Stimulated activated CD4-positive, alpha-beta T cell treated with anti-CD3 and anti-CD28 coated beads, Interleukin-4, amount 100 ng/mL, for 4 hours (primary cell): ENCODE data around the gene PCSK2.
A peak's percentile ranks its signal among the peaks of the same experiment; 100 is the strongest.

Experiments
- DNase-seq, 2 experiments: peaks; one replicate each; pipeline ENCODE4 v3.0.0-alpha.2; 2020

PCSK2 gene

DNA sequence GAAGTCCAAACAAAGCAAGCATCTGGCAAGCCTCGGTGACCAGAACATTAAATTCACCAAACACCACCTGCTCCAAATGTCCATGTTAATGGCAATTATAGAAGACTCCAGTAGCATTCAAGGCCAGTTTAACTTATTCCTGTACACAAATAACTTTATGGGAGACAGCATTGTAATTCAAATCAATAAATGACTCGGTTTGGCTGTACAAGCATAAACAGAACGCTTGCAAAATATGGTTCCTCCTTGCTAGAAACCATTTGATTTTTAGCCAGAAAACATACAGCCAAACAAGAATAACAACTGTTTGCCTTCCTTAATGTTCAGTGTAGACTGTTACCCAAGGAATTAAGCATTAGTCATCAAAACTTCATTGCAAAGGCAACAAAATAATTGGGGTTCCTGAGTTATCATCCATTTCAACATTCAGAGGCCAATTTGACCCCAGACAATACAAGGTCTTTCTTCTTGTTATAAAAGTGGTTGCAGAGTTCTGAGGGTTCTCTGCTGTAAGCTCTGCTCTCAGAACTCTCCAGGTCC lies 179.3 kb downstream of the PCSK2 start:
- DNase-seq: no peak

GRCh38 chr20:17407550-17407949 lies 180.7 kb downstream of the PCSK2 start:
- DNase-seq: no peak

GRCh38 chr20:17417225-17417624 lies 190.4 kb downstream of the PCSK2 start:
- DNase-seq: no peak

- DNase-seq: no peak
Measured at GRCh38 chr20:17418737-17419136, 191.9 kb downstream of the PCSK2 start.

GRCh38 chr20:17419479-17420041 lies 192.7 kb downstream of the PCSK2 start:
- DNase-seq: no peak

- no peak for DNase-seq
Measured at GRCh38 chr20:17421493-17421892, 194.7 kb downstream of the PCSK2 start.

DNA sequence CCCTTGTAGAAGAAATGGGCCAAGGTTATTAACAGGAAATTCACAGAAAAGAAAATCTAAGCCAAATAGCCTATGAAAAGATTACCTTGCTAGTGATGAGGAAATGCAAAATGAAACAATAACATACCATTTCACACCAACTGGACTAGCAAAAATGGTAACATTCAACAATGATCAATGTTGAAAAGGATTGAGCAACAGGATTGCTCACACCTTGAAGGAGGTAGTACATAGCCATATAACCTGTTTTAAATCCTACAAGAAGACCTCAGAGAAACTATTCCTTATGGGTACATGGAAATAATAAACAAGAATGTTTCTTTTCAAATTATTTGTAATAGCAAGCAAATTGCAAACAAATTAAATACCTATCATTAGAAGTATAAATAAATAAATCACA lies 196.9 kb downstream of the PCSK2 start:
- no peak for DNase-seq

GRCh38 chr20:17427638-17428037 lies 200.8 kb downstream of the PCSK2 start:
- DNase-seq: no peak

GRCh38 chr20:17430125-17430950 lies 203.5 kb downstream of the PCSK2 start:
- DNase-seq: no peak

- DNase-seq: peak; percentile 7 to 46
Measured at GRCh38 chr20:17431621-17432364, 205.0 kb downstream of the PCSK2 start.

GRCh38 chr20:17436664-17437063 lies 209.8 kb downstream of the PCSK2 start:
- DNase-seq: no peak

- no peak for DNase-seq
Measured at GRCh38 chr20:17437251-17437650, 210.4 kb downstream of the PCSK2 start.

DNA sequence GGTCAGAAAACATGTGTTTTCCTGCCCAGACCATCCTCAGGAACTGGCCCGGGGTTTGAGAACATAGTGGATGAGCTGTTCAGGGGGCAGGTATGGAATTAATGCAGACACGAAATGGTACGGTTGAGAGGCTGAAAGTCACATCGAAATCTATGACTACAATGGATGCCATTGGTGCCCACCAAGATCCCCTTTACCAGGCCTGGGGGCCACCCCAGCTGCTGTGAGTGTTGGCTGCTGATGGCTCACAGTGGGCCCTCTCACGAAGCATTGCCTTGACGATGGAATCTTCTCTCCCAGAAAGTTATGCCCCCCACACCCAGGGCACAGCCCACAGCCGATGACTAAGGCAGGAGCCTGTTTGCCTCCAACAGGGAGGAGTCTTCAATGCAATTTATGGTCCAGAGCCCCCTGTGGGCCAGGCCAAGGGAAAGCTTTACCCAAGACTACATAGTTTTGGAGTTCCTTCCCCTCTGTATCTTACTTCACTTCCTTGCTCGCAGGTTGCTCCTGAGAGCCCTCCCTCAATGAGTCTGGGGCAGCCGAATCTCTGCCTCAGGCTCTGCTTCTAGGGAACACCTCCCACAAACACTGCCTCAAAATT lies 211.7 kb downstream of the PCSK2 start:
- no peak for DNase-seq

DNA sequence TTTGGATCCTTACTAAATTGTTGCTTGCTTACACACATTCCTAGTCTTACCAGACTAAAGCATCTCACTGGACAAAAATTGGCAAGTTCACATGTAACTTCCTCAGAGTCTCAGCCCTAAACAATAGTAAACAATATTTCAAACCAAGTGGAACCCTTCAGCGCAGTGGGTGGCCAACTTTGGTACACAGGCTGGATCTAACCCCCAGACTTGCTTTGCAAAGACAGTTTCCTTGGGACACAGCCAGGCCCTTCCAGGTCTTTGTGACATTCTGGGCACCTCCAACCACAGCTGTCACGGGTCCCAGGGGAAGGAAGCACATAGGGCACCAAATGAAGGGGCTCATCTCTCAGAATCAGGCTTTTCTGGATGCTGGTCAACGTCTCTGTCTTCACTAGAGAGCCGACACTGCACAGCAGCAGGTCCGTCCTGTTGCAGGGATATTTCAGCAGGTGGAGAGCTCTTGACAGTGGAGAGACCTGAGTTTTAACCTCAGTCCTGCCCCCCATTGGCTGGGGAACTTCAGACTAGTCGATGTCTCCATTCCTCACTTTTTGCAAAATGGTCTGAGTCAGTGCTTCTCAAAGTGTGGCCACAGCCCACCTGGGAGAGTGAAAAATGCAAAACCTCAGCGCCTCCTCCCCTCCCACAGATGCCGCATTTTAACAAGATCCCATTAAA lies 212.9 kb downstream of the PCSK2 start:
- no peak for DNase-seq

DNA sequence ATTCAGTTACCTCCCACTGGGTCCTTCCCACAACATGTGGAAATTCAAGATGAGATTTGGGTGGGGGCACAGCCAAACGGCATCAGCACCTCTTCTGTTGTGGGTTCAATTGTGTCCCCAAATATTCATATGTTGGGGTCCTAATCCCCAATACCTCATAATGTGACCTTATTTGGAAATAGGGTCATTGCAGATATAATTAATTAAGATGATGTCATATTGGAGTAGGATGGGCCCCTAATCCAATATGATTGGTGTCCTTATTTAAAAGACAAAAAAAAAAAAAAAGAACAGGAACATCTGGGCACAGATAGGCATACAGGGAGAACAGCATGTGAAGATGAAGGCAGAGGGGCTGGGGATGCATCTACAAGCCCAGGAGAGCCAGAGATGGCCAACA lies 214.9 kb downstream of the PCSK2 start:
- DNase-seq: no peak

DNA sequence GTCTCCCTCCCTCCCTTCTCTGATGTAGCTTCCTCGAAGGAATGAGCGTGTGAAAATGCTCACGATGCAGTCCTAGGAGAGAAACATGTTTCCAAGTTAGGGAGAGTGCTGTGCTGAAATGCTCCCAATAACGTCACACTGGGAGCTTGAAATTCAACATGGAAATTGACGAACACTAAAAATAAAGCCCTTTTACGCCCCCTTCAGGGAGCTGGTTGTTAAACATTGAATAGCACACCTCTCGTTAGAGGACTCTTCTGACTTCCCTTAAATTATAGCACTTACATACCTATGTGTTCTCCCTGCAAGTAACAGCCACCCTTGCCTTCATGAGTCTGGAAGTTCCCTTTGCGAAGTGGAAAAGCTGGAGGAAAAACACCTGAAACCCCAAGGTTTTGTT lies 215.7 kb downstream of the PCSK2 start:
- DNase-seq: no peak

DNA sequence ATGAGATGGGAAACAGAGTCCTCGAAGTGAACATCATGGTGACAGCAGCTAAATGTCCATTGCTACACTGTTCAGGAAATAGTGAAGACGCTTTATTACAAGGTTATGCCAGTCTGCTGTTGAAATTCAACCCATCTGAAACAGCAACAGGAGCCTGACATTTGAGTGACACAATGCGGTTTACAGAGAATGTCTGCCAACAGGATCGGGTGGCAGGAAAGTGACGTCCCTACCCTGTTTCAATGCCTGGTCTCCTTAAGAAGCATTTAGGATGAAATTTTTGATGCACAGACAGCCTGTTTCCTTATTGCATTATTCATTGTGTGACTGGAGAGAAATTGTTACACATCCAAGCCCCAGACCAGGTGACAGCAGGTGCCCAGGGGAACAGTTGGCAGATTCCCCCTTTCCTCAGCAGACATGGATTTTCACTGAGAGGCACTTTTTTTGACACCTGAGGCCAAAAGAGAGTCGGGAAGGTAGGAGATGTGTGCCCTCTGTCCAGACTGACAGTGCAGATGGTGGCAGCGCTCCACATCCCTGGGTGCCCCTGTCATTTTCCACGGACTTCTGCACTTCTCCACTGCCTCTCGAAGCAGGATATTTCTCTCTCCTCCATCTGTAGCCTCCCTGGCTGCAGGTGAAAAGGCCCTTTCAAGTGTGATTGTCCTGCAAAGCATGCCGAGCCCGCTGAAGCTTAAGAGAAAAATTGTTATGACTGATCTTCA lies 216.5 kb downstream of the PCSK2 start:
- no peak for DNase-seq

DNA sequence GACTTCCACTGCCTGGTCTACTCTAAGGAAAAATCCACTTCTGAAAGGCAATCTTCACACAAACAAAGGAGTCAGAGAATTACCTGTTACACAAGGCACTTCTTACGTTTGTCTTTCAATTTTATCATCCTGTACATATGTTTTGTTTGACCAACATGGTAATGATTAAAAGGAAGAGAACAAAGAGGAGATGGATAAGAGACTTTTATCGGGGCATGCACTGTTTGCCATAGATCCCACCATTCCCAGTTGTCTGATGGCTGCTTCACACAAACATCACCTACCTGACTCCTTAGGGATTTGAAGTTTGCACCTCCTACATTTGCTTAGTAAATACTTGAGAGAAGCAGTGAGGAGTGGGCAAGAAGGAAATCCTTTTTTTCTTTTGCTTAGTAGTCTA lies 217.3 kb downstream of the PCSK2 start:
- DNase-seq: no peak

DNA sequence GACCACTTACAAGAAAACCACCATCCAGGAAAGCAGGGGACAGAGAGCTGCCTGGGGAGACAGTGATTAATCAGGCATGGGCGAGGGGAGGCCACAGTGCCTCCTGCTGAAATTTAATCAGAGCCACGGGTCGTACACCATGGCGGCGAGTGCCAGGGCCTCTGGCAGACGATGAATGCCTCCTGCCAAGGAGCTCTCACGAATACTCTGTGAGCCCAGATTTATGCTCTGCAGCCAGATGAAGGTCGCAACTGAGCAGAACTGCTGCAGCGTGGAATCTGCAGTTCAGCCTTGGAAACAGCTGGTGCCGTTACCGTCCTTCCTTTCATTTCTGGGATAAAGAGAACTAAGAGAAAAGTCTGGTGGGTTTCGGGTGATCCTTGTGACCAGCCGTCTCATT lies 218.7 kb downstream of the PCSK2 start:
- DNase-seq: no peak

- DNase-seq: no peak
Measured at GRCh38 chr20:17446171-17446570, 219.3 kb downstream of the PCSK2 start.

DNA sequence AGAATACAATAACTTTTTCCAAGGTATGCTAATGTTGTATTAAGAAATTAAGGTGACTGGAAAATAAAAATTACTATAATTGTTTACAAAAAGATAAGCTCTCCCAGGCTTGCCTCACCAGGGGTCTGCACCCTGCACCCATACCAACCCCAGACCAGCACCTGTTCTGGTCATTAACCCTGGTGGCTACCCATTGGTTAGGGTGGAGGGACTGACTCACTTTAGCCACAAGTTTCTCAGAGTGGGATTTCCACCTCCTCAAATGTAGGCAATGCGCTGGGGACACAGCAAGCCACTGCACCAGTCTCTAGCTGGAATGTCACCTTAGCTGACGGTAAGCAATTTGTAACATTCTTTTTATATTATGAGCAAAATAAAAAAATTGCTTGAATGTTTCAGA lies 221.2 kb downstream of the PCSK2 start:
- DNase-seq: no peak

DNA sequence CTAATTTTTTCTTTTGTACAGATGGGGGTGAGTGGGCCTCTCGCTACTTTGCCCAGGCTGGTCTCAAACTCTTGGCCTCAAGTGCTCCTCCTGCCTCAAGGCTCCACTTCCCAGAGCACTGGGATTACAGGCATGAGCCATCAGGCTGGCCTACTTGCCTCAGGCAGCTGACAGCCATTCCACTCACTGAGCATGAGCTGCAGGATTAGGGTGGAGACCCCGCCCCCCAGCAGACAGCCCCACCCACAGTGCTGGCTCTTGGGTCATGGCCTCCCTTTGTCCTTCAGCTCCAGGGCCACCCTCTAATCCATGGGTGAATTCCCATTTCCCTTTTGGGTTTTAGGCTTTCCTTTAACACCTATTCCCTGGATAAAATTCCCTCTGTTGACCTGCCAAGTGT lies 222.2 kb downstream of the PCSK2 start:
- no peak for DNase-seq
